H9 (cell line): Measurements from ENCODE around the gene LHX4. TPM values are rescaled to one million over a fixed set of nuclear protein-coding genes. Genes with fewer than 3 reads are reported as not detected.

Experiments used
- DNase-seq: peaks from one replicate; pipeline ENCODE4 v3.0.0-alpha.2; 2017
- H2AFZ ChIP-seq: one replicate; pipeline ENCODE4 v1.6.1; 2013; ENCODE audit warnings: mild to moderate bottlenecking, low read length, control low read depth, moderate library complexity
- H2AK5ac ChIP-seq: 2 replicates; pipeline ENCODE4 v1.6.1; 2013; ENCODE audit warnings: low read length, control low read depth, mixed read lengths; ENCODE audit not compliant: insufficient read length
- H2BK120ac ChIP-seq: one replicate; pipeline ENCODE4 v1.6.1; 2013; ENCODE audit warnings: low read depth, mild to moderate bottlenecking, low read length, control low read depth, inconsistent platforms; ENCODE audit not compliant: poor library complexity, severe bottlenecking
- H2BK12ac ChIP-seq: 2 replicates; pipeline ENCODE4 v1.6.1; 2013; ENCODE audit warnings: low read length, control low read depth, mixed read lengths, low read depth; ENCODE audit not compliant: insufficient read length
- H2BK15ac ChIP-seq: 2 replicates; pipeline ENCODE4 v1.6.1; 2013; ENCODE audit warnings: low read depth, low read length, control low read depth
- H2BK20ac ChIP-seq: one replicate; pipeline ENCODE4 v1.6.1; 2013; ENCODE audit warnings: low read depth, mild to moderate bottlenecking, low read length, control low read depth, inconsistent platforms; ENCODE audit not compliant: poor library complexity, severe bottlenecking
- H2BK5ac ChIP-seq: 2 replicates; pipeline ENCODE4 v1.6.1; 2013; ENCODE audit warnings: low read length, control low read depth, mixed read lengths; ENCODE audit not compliant: insufficient read length
- H3K14ac ChIP-seq: 2 replicates; pipeline ENCODE4 v1.6.1; 2013; ENCODE audit warnings: low read length, control low read depth; ENCODE audit not compliant: insufficient read depth
- H3K18ac ChIP-seq: 2 replicates; pipeline ENCODE4 v1.6.1; 2013; ENCODE audit warnings: low read depth, mild to moderate bottlenecking, mixed read lengths, low read length, control low read depth; ENCODE audit not compliant: insufficient read length
- H3K23ac ChIP-seq: 2 replicates; pipeline ENCODE4 v1.6.1; 2013; ENCODE audit warnings: low read length, control low read depth, mixed read lengths, low read depth; ENCODE audit not compliant: insufficient read length
- H3K23me2 ChIP-seq: 2 replicates; pipeline ENCODE4 v1.6.1; 2013; ENCODE audit warnings: low read depth, mild to moderate bottlenecking, mixed read lengths, low read length, control low read depth; ENCODE audit not compliant: insufficient read length, poor library complexity, severe bottlenecking
- H3K27ac ChIP-seq: 2 replicates; pipeline ENCODE4 v1.5.1; 2013; ENCODE audit warnings: low read length, control low read depth, mixed read lengths, low read depth; ENCODE audit not compliant: insufficient read length
- H3K27me3 ChIP-seq: 2 replicates; pipeline ENCODE4 v1.6.1; 2013; ENCODE audit warnings: low read length, control low read depth, inconsistent platforms; ENCODE audit not compliant: insufficient read depth
- H3K4ac ChIP-seq: 2 replicates; pipeline ENCODE4 v1.6.1; 2013; ENCODE audit warnings: low read depth, mild to moderate bottlenecking, control low read depth, inconsistent platforms, low read length, moderate library complexity
- H3K4me1 ChIP-seq: 2 replicates; pipeline ENCODE4 v1.6.1; 2013; ENCODE audit warnings: low read length, control low read depth, inconsistent platforms; ENCODE audit not compliant: insufficient read depth
- H3K4me2 ChIP-seq: 2 replicates; pipeline ENCODE4 v1.6.1; 2013; ENCODE audit warnings: low read length, control low read depth, mixed read lengths; ENCODE audit not compliant: insufficient read length, insufficient read depth
- H3K56ac ChIP-seq: 2 replicates; pipeline ENCODE4 v1.6.1; 2013; ENCODE audit warnings: low read depth, mild to moderate bottlenecking, mixed read lengths, low read length, control low read depth; ENCODE audit not compliant: insufficient read length
- H3K79me1 ChIP-seq: 2 replicates; pipeline ENCODE4 v1.6.1; 2013; ENCODE audit warnings: low read depth, mild to moderate bottlenecking, moderate library complexity, low read length, control low read depth, inconsistent platforms; ENCODE audit not compliant: insufficient read depth, poor library complexity, severe bottlenecking
- H3K79me2 ChIP-seq: 2 replicates; pipeline ENCODE4 v1.6.1; 2013; ENCODE audit warnings: low read length, control low read depth, inconsistent platforms; ENCODE audit not compliant: insufficient read depth
- H3K9ac ChIP-seq: 2 replicates; pipeline ENCODE4 v1.6.1; 2013; ENCODE audit warnings: low read length, control low read depth, mixed read lengths; ENCODE audit not compliant: insufficient read length; ENCODE audit errors: extremely low read depth
- H3K9me3 ChIP-seq: one replicate; pipeline ENCODE4 v1.6.1; 2013; ENCODE audit warnings: low read depth, low read length, inconsistent platforms; ENCODE audit not compliant: control insufficient read depth
- H3T11ph ChIP-seq: one replicate; pipeline ENCODE4 v1.6.1; 2013; ENCODE audit warnings: mild to moderate bottlenecking, low read length, control low read depth, inconsistent platforms
- H4K20me1 ChIP-seq: one replicate; pipeline ENCODE4 v1.6.1; 2013; ENCODE audit not compliant: control insufficient read depth, insufficient read length, insufficient read depth
- H4K5ac ChIP-seq: 2 replicates; pipeline ENCODE4 v1.6.1; 2013; ENCODE audit warnings: low read depth, mild to moderate bottlenecking, mixed read lengths, low read length, control low read depth; ENCODE audit not compliant: insufficient read length
- H4K8ac ChIP-seq: replicated peaks from 2 replicates; pipeline ENCODE4 v1.6.1; 2013; ENCODE audit warnings: low read length, control low read depth, mixed read lengths, low read depth; ENCODE audit not compliant: insufficient read length
- H4K91ac ChIP-seq: 2 replicates; pipeline ENCODE4 v1.6.1; 2013; ENCODE audit warnings: low read depth, mild to moderate bottlenecking, moderate library complexity, mixed read lengths, low read length, control low read depth; ENCODE audit not compliant: insufficient read length
- H3K27ac Mint-ChIP-seq, 3 experiments: 2 replicates in 2 of 3; 3 replicates in 1 of 3; pipeline ENCODE4 v1.8.0; 2020 to 2021; ENCODE audit warnings: mixed read lengths in 3 of 3, mild to moderate bottlenecking in 1 of 3, moderate library complexity in 1 of 3
- H3K27me3 Mint-ChIP-seq: 2 replicates; pipeline ENCODE4 v1.8.0; 2021; ENCODE audit warnings: low read depth, mild to moderate bottlenecking, moderate library complexity, mixed read lengths
- H3K36me3 Mint-ChIP-seq, 3 experiments: 2 replicates in 2 of 3; 3 replicates in 1 of 3; pipeline ENCODE4 v1.8.0; 2020 to 2021; ENCODE audit warnings: low read depth in 3 of 3, mixed read lengths in 3 of 3; ENCODE audit not compliant: insufficient read depth in 1 of 3
- H3K4me1 Mint-ChIP-seq, 2 experiments: 2 replicates each; pipeline ENCODE4 v1.8.0; 2020; ENCODE audit warnings: mixed read lengths in 2 of 2
- H3K4me3 Mint-ChIP-seq, 2 experiments: 2 replicates in 1 of 2; 3 replicates in 1 of 2; pipeline ENCODE4 v1.8.0; 2020 to 2021; ENCODE audit warnings: mild to moderate bottlenecking in 2 of 2, mixed read lengths in 2 of 2, moderate library complexity in 1 of 2
- H3K9me3 Mint-ChIP-seq, 2 experiments: 2 replicates in 1 of 2; 3 replicates in 1 of 2; pipeline ENCODE4 v1.8.0; 2020; ENCODE audit warnings: mild to moderate bottlenecking in 2 of 2, mixed read lengths in 2 of 2, moderate library complexity in 1 of 2
- WGBS: extraction: QIAGEN DNeasy Blood & Tissue Kit; methylation state at CpG from one replicate; pipeline ENCODE4 v1.1.7; 2013; ENCODE audit warnings: missing lambda C conversion rate, low lambda C conversion rate, mixed read lengths; ENCODE audit not compliant: insufficient read length; ENCODE audit errors: extremely low coverage; 5-methylcytosine and 5-hydroxymethylcytosine counted together
- total RNA-seq: library from RNA; stranded (reverse); gene quantifications from 2 replicates; pipeline ENCODE4 v1.2.1, GENCODE V29; 2021
- TF ChIP-seq, protein P1 (sequence below): fragments of 200-600 bp; sonication (generic); conservative IDR thresholded peaks from 3 replicates; pipeline ENCODE4 v1.8.0; 2021; ENCODE audit warnings: antibody characterized with exemption, mild to moderate bottlenecking

The LHX4 gene
- total RNA-seq, 1 experiment from 2014 or later: 1.9 TPM

- Histone ChIP-seq H4K8ac (no peak overlapping the region), H4K20me1 (no peaks in the 10 kb centered on the region), H3K23me2 (no peaks in the 10 kb centered on the region), H3K9me3 (no peaks in the 10 kb centered on the region), H2BK20ac (no peak overlapping the region), H3K27me3 (no peaks in the 10 kb centered on the region), H3K4ac (no peak overlapping the region), H4K91ac (no peak overlapping the region), H2BK5ac (no peak overlapping the region), H3K9ac (no peak overlapping the region), H2AK5ac (no peak overlapping the region), H3T11ph (no peak overlapping the region), H3K18ac (no peak overlapping the region), H3K56ac (no peak overlapping the region), H3K14ac (no peak overlapping the region), H2BK12ac (no peak overlapping the region), H3K79me2 (no peaks in the 10 kb centered on the region), H2AFZ (no peak overlapping the region), H3K4me2 (no peak overlapping the region), H4K5ac (no peak overlapping the region), H2BK120ac (no peak overlapping the region), H3K23ac (no peak overlapping the region), H3K27ac (no peak overlapping the region), H3K79me1 (no peaks in the 10 kb centered on the region), H3K4me1 (no peaks in the 10 kb centered on the region), H2BK15ac (no peak overlapping the region)
- WGBS: no CpG with 5 or more reads among the region's 3 CpGs
- TF ChIP-seq, protein P1, sequence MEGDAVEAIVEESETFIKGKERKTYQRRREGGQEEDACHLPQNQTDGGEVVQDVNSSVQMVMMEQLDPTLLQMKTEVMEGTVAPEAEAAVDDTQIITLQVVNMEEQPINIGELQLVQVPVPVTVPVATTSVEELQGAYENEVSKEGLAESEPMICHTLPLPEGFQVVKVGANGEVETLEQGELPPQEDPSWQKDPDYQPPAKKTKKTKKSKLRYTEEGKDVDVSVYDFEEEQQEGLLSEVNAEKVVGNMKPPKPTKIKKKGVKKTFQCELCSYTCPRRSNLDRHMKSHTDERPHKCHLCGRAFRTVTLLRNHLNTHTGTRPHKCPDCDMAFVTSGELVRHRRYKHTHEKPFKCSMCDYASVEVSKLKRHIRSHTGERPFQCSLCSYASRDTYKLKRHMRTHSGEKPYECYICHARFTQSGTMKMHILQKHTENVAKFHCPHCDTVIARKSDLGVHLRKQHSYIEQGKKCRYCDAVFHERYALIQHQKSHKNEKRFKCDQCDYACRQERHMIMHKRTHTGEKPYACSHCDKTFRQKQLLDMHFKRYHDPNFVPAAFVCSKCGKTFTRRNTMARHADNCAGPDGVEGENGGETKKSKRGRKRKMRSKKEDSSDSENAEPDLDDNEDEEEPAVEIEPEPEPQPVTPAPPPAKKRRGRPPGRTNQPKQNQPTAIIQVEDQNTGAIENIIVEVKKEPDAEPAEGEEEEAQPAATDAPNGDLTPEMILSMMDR: no peak
- Mint-ChIP-seq H3K36me3 (peaks cover 5 to 8% (median 7%) of the 10 kb centered on the region in 3 experiments; a peak in 4 of 7 replicates), H3K4me1 (no peaks in the 10 kb centered on the region), H3K27ac (peak overlapping the region in 1 of 3 experiments; percentile 81; a peak in 1 of 7 replicates), H3K9me3 (peaks cover 4 to 7% of the 10 kb centered on the region in 2 experiments; a peak in 2 of 5 replicates), H3K4me3 (no peak overlapping the region), H3K27me3 (no peaks in the 10 kb centered on the region)
- DNase-seq: no peak
Measured at GRCh38 chr1:180287988-180288705, 58.1 kb downstream of the LHX4 start.
